Measurements from ENCODE around the gene STARD3.

Gene STARD3

DNA sequence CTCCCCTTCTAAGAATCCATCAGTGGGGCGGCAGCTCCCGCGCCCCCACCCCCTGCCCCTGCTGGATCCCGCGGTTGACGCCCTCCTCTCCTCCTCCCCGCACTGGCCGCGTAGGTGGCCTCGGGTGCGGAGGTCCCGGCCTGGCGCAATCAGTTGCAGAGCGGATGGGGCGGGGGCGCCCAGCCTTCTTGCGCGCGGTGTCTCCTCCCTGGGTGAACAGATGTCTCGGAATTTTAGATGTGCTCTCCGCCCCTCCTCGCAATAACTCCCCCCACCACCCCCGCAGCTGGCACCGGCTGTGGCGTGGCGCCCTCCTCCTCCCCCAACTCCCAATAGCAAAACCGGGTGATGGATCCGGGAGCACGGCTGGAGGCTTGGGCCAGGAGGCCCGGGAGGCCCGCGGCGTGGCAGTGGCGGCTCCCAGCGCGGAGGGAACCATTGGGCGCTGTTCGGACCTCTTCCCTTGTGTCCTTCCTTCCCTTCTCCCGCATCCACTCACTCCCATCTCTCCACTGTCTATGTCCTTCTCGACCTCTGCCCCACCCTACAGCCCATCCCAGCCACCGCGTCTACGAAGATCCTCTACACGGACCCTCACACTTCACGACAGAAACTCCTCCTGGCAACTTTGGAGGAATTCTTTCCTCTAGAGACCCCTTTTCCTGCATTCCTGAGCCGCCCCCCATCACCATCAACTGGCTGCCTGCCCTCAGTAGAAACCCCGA, 40.2 kb upstream of the STARD3 start:
- no peak for DNase-seq (ENCODE audit: low read depth)
- H3K4me3 ChIP-seq (ENCODE audit: low read length): no peak overlapping the region

DNA sequence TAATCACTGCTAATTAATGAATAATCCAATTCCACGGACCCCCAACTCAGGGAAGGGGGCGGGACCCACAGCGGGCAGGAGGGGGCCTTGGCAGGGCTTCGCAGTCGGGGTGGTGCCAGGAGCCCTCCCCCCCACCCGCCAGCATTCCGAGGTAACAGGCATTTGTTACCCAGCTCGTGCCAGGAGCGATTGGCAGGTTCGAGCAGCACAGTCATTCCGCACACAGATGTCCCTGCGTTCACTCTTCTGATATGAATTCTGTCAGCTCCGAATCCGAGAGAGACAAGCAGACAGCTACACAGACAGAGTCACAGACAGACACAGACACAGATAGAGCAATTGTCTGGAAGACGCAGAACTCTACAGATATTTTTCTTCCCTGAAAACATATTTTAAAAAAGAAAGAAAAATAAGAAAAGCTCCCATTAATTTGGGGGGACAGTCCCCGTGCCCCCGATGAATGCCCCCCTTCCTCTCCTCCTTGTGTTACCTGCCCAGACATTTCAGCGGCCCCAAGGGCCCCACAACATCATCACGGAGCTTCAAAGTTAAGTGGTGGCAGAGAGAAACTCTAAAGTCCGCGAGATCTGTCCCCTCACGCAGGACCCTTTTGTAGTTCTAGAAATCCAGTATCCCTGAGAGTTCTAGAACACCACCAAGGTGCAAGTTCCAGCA, 39.4 kb upstream of the STARD3 start:
- TF ChIP-seq CTCF (conservative IDR thresholded peaks at IDR 0.05; ENCODE audit: low read depth, low read length): no peak
- no peak for DNase-seq (ENCODE audit: low read depth)
- H3K4me3 ChIP-seq (ENCODE audit: low read length): no peak overlapping the region

More for the DNA sequence above, 40.2 kb upstream of the STARD3 start:
- no peak for TF ChIP-seq CTCF (conservative IDR thresholded peaks at IDR 0.05; ENCODE audit: low read depth, low read length)

DNA sequence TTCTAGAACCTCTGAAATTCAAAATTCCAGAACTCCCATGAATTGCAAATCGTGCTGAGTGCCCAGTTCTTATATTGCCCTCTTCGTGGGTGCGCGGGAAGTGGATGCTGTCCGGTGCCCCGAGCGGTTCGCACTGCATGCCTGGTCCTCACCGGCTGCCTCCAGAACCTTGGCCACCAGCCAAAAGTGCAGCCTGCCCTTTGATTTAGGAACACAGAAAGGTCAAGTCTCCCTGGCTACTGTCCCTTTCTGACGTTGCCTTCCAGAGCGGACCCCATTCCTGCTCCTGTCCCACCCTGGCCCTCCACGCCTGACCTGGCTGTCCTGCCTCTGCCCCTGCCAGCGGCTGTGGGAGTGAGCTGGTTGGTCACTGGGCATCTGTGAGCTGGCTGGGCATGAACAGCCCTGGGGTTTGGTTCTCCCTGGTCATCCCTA, 38.9 kb upstream of the STARD3 start:
- TF ChIP-seq CTCF (conservative IDR thresholded peaks at IDR 0.05; ENCODE audit: low read depth, low read length): no peak
- no peak for DNase-seq (ENCODE audit: low read depth)
- no peak overlapping the region for H3K4me3 ChIP-seq (ENCODE audit: low read length)

DNA sequence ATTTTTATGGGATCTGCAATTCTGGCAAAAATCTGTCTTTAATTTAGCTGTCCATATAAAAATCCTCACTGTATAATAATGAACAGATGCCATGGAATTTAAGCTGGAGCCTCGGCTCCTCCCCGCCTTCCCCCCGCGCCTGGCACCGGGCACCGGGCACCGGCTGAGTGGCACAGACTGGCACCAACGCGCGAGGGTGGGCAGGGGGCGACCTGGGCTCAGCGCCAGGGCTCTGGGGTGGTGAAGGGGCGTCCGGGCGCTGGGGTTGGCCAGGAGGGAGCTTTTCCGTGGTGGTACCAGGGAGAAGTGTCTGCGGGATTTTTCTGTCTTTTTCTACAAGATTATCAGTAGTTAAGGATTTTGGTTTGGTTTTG, 38.3 kb upstream of the STARD3 start:
- H3K4me3 ChIP-seq (ENCODE audit: low read length): no peak overlapping the region
- no peak for DNase-seq (ENCODE audit: low read depth)
- no peak for TF ChIP-seq CTCF (conservative IDR thresholded peaks at IDR 0.05; ENCODE audit: low read depth, low read length)

- no peak for TF ChIP-seq CTCF (conservative IDR thresholded peaks at IDR 0.05; ENCODE audit: low read depth, low read length)
- no peak overlapping the region for H3K4me3 ChIP-seq (ENCODE audit: low read length)
- DNase-seq (ENCODE audit: low read depth): no peak
Measured at GRCh38 chr17:39599004-39599664, 37.8 kb upstream of the STARD3 start.

- no peak for TF ChIP-seq CTCF (conservative IDR thresholded peaks at IDR 0.05; ENCODE audit: low read depth, low read length)
- H3K4me3 ChIP-seq (ENCODE audit: low read length): no peak overlapping the region
- DNase-seq (ENCODE audit: low read depth): no peak
Measured at GRCh38 chr17:39599665-39600231, 37.2 kb upstream of the STARD3 start.
